RPMI7951 (cell line): ENCODE results near the gene SV2B. TPM values are rescaled to one million over a fixed set of nuclear protein-coding genes. Genes with fewer than 3 reads are reported as not detected.
"Not testable (repeated sequence)": the region's sequence is repeated elsewhere in the genome, so short reads cannot be mapped to it uniquely, and the experiment has no call there.

Experiments
- DNase-seq: peaks from one replicate; pipeline ENCODE4 v3.0.0-alpha.2; 2012; ENCODE audit warnings: low read depth
- total RNA-seq: library from RNA; depleted of rRNA; stranded (reverse); fragments of >200 nt; shearing (Covaris generic); gene quantifications from 2 replicates; pipeline ENCODE4 v1.2.3, GENCODE V29; 2014; rRNA removed

The SV2B gene
- total RNA-seq, 1 experiment from 2014 or later = not detected

DNA sequence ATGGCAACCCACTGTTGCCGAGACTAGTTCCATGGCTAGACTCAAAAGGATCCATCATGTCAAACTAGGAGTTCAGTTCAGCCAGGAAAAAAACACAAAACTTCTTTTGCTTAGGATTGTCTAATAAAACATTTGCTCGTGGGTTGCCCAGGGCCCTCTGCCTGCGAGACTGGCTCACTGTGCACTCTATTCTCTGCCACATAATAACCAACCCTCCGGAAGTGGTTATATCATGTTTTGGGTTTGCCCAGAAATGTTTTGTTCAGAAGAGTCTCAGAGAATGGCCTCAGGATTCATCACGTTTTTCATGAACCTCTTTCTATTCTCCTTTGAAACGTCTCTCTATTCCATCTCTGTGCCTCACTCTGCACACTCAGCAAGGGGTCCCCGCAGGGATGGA, 216.1 kb downstream of the SV2B start:
- no peak for DNase-seq

DNA sequence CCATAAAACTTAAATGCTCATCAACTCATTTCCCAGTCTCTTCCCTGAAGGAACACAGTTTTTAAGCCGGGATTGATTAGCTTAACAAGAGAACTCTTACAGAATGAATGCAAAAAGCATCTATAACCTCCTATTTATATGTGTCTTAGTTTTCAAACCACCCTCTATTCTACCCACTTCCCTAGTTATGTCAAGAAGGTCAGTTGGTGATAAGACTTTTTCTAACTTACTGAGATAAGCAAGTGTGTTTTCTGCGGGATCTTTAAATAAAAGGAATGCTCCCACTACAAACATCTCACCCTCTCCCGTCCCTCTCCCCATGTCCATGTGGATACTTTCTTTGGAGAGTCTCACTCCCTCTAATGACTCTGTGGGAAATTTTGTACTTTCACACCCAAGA, 218.5 kb downstream of the SV2B start:
- no peak for DNase-seq

DNA sequence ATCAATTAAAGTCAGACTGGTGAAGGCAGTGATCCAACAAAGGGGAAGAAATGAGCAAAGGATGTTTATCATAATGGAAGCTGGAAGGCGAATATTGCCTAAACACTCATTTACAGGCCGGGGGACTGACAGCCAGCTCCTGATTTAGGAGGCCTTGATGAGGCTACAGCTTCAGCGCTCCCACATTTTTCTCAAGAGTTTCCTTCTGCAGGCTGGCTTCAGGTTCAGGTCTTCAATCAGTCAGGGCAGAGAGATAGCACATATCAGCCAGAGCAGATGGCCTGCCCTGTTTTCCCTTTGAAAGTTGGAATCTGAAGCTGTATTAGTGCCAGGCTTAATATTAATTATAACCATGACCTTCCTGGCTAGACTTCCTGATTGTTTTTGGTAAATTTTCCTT, 218.9 kb downstream of the SV2B start:
- DNase-seq = no peak

DNA sequence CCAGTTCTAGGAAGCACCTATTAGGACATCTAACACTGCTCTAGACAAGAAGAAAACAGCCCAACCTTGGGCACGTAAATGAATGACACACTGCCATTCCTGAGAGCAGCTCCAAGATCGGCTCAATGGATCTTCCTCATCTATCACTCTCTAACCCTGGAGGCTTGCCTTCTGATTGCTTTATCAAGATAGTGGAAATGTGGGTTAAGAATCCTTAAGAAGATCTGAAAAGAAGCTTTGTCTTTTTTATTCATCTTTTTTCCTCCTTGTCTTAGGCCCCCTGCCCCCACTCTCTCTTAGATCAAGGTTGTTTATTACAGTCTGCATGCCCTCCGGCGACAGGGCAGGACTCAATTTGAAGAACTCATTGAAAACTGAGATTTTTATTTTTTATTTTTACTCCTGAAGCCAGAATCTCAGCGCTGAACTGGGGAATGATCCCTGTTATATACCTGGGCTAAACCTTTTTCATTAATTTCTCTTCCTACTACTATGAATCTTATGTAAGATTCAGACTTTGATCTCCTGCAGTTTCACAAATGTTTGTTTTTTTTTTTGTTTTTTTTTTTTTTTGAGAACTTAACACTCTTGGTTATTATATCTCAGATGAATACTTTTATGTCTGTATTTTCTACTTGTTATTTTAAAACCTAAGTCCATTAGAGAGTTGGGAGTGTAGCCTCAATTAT, 219.5 kb downstream of the SV2B start:
- no peak for DNase-seq

DNA sequence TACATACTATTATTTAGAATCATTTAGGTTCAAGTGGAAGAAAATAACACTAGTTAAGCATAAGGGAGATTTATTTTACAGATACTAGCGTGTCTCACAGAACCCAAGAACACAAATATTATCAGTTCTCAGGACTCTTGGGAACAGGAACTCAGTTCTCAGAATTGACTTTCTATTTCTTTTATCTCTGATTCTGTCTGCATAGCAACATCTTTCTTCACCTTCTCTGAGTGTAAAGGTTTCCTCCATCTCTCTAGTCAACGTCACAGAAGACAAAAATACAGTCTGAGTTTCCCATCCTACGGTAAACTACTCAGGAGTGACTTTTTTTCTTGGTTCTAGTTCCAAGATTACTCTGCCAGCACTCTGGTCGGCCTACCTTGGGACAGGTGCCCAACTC, 220.0 kb downstream of the SV2B start:
- no peak for DNase-seq

DNA sequence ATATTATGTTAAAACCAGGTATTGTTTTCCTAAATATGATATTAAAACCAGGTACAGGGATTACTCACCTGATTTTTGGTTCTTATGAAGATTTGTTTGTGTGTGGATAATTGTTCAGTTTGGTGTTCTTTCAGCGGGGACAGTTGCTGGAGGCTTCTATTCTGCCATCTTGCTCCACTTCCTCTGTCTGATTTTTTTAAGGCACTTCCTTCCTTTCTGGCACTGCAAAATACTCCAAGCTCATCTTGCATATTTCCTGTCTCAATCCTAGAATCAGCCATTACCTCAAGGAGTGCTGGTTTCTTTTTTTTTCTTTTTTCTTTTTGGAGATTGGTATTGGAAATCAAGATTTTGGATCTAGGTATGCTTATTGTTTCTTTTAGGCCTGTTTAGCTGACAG, 229.9 kb downstream of the SV2B start:
- no peak for DNase-seq

DNA sequence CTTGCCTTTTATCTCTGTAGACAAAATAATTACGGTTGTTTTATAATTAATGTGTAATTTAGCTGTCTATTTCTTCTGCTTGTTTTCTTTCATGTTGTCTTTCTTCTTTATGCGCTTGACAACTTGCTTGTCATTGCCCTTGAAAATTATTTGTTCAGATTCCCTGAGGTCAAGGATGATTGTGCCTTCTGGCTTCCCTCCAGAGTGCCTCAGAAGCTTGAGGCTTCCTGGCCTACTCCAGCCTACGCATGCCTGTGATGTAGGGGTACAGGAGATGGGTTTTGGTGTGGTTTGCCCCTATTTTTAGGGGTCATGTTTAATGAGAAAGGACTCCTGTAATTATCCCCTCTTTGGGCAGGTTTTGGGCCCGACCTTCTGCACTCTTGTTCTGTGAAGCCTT, 231.5 kb downstream of the SV2B start:
- DNase-seq = no peak

DNA sequence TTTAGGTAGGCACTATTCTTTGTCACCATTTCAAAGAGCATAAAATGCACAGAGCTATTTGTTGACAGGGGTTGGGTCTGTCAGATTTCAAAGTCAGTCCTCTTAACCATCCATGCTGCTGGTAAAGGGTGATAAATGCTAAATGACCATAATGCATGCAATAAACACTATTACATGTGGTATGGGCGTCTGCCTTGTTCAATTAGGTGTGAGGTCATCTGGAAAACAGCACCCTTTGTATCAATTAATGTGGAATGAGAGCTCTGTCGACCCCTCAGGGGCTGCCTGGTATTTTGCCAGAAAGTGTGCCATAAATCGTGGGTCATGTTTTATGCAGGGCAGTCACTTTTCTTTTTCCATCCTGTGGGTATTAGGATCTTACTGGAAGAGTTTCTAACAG, 235.6 kb downstream of the SV2B start:
- DNase-seq = no peak

DNA sequence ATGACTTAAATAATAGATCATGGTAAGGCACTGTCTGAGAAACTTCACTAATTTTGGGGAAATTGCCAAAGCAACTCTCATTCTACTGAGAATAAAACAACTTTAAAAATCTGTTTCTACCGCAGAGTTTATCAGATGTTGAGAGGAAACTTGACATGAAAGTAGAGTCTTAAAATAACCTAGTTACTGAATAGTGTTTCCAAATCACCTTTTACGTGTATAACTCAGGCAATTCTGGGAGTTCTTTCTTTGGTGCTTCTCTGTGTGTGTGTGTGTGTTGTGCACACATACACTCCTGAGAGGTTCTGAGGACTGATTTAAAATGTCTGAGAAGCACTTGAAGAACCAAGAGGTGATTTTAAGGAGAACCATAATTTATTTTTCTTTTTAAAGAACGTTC, 236.6 kb downstream of the SV2B start:
- no peak for DNase-seq

DNA sequence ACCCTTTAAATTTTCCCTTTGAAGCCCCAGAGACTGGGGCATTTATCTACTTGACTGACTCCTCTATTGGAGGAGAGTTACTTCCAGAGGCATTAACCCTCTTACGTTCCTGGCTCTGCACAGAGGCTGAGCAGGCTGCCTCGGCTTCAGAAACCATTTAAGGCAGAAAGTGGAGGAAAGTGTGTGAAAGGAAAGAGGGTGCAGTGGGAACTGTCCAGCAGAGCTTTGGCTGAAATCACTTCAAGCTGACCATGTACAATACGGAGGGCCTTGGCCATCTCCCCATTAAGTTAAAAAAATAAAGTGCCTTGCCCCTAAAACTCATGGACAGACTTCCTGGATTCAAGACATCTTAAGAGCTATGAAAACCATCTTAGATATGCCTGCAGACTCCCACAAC, 238.7 kb downstream of the SV2B start:
- peak; percentile 38 for DNase-seq

DNA sequence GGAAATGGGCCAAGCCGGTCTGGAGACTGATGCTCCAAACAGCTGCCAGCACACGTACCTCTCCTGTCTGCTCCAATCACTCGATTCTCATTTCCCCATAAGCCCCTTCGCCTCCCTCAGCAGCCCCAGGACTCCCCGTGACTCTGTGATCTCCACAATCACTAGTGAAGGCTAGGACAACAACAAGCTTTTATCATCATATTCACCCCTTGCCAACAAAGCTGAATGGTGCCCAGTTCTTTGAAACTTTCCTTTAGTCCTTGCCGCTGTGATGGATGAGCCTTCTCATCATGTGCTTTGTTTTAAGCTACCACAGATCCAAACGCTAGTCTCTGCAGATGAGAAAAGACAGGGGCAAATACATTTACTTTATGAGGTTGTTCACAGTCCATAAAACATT, 242.0 kb downstream of the SV2B start:
- no peak for DNase-seq

DNA sequence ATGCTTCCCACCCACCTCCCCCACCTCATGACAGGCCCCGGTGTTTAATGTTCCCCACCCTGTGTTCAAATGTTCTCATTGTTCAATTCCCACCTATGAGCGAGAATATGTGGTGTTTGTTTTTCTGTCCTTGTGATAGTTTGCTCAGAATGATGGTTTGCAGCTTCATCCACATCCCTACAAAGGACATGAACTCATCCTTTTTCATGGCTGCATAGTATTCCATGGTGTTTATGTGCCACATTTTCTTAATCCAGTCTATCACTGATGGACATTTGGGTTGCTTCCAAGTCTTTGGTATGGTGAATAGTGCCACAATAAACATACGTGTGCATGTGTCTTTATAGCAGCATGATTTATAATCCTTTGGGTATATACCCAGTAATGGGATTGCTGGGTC, 244.9 kb downstream of the SV2B start:
- DNase-seq = not testable (repeated sequence)

DNA sequence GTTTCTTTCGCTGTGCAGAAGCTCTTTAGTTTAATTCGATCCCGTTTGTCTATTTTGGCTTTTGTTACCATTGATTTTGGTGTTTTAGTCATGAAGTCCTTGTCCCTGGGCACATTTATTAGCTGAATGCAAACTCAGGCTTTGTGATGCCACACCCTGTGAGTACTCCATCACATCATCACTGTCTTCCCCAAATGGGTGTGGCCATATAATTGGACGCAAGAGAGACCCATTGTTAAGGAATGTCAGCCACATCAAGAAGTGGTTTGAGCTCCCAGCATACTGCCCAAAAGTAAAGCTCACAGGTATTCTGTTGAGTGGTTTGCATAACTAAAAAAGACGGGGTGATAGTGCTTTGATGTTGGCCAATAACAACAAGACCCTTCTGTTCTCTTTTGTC, 245.7 kb downstream of the SV2B start:
- DNase-seq = no peak

DNA sequence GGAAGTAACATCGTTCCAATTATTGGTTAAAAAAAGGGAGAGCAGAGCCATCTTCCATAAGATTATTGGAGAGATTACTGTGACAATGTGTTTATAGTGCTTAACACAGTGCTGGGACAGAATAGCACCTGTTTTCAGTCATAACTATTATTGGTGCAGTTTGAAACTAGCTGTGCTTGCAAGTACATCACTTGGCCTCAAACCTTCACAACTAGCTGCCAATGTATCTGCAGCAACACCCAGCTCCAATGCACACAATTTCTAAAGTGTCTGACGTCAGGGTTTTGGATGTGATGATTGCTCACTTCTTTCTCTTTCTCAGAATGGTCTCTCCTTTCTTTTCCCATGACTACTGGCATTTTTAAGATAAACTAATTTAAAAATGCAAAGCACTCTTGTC, 246.2 kb downstream of the SV2B start:
- DNase-seq = no peak

DNA sequence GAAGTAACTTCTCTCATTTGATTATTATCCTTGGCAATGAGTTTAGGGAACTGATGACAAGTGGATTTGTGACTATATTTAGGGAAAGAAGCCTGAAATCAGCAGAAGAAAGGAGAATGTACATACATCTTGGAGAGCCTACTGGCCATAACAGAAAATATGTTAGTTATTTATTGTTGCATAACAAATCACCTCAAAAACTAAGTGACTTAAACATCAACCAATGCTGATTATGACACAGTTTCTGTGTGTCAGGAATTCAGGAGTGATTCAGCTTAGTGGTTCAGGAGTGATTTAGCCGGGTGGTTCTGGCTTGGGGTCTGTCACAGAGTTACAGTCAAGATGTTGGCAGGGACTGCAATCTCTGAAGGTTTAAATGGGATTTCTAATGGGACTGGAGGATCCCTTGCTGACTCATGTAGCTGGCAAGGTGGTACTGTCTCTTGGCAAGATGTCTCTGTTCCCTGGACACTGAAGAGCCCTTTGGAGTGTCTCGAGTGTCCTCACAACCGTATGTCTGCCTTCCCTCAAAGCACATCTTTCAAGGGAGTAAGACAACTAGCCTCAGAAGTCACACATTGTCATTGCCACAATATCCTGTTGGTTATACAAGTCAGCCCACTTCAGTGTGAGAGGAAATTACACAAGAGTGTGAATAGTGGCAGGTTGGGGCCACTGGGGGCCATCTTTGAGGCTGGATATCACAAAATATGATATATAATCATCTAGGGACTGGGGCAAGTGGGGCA, 248.9 kb downstream of the SV2B start:
- DNase-seq = peak; percentile 34

Other genes with a start within 250 kb of the SV2B start
- 20.4 and 32.5 TPM in 2 replicates for gene FURIN, start 231.7 kb upstream of the SV2B start, total RNA-seq
- gene FES, start 215.8 kb upstream of the SV2B start, total RNA-seq = 3.5 and 4.7 TPM in 2 replicates
- gene MAN2A2, start 197.0 kb upstream of the SV2B start, total RNA-seq = 6.5 and 7.1 TPM in 2 replicates
- 18.9 and 26.4 TPM in 2 replicates for gene HDDC3, start 167.7 kb upstream of the SV2B start, total RNA-seq
- 67.2 and 74.3 TPM in 2 replicates for gene UNC45A, start 165.0 kb upstream of the SV2B start, total RNA-seq
- 26.8 and 29.9 TPM in 2 replicates for gene RCCD1, start 145.4 kb upstream of the SV2B start, total RNA-seq
- 494 and 538 TPM in 2 replicates for gene PRC1, start 105.7 kb upstream of the SV2B start, total RNA-seq
- gene VPS33B, start 77.7 kb upstream of the SV2B start, total RNA-seq = 9.6 and 12.3 TPM in 2 replicates